GM15510 (cell line): ENCODE data around the gene PTAFR.

Source experiments
- POLR2A ChIP-seq: IDR thresholded peaks from 3 replicates; pipeline ENCODE4 v1.6.1; 2011; ENCODE audit warnings: borderline replicate concordance; ENCODE audit not compliant: insufficient read length; ENCODE audit errors: extremely low read depth

PTAFR gene

GRCh38 chr1:28141685-28142084 lies 34.8 kb downstream of the PTAFR start:
- no peak for TF ChIP-seq POLR2A

- TF ChIP-seq POLR2A, result no peak
Observed at GRCh38 chr1:28139025-28139712, 37.3 kb downstream of the PTAFR start.

GRCh38 chr1:28136922-28137613 lies 39.4 kb downstream of the PTAFR start:
- no peak for TF ChIP-seq POLR2A

DNA sequence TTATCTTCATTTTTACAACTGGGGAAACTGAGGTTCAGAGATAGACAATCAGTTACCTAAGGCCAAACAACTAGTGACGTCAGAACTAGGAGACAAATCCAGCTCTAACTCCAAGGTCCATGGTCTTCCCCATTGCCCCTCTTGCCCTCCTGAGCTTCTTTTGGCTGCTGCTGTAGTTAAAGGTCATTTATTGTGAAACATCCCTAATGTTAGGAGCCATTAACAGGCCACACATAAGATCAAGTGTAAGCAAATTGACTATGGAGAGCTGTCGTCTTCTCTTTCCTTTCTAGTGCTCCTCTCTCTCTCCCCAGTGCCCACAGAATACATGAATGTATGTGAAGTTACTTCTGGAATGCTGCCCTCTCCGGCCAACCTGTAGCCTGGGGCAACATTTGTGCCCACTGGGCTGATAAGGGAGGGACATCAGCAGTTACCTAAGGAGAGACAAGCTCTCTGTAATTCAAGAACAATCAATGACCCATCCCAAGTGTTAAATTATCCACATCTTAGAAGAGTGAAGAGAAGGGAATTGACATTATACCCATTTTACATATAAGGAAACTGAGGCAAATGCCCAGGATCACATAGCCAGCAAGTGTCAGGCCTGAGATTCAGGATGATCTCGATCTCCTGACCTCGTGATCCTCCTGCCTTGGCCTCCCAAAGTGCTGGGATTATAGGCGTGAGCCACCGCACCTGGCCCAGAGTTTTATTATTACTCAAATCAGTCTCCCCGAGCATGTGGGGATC lies 40.1 kb downstream of the PTAFR start:
- TF ChIP-seq POLR2A, result no peak

DNA sequence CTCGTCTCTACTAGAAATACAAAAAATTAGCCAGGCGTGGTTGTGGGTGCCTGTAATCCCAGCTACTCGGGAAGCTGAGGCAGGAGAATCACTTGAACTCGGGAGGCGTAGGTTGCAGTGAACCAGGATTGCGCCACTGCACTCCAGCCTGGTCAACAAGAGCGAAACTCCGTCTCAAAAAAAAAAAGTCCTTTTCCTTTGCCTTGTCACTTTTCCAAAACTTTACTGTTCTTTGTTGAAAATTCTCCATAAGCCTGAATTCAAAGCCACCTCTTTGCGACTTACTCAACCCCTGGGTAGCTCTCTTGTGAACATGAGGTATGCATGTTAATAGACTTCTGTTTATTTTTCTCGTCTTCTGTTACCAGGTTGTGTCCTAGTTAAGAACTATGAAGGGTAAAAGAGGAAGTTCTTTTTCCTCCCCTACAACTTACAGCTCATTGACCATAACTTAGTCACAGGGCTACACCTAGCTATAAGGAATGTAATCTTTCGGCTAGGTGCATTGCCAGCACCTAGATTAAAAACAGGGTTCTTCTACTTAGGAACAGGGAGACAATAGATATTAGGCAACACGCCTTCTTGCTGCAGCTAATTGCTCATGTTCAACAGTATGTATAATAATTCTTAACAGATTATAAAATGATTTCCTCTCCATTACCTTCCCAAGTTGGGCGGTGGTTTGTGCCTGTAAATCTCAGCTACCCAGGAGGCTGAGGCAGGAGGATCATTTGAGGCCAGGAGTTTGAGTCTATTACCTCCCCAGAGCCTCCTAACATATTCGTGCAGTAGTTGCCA lies 40.9 kb downstream of the PTAFR start:
- no peak for TF ChIP-seq POLR2A

DNA sequence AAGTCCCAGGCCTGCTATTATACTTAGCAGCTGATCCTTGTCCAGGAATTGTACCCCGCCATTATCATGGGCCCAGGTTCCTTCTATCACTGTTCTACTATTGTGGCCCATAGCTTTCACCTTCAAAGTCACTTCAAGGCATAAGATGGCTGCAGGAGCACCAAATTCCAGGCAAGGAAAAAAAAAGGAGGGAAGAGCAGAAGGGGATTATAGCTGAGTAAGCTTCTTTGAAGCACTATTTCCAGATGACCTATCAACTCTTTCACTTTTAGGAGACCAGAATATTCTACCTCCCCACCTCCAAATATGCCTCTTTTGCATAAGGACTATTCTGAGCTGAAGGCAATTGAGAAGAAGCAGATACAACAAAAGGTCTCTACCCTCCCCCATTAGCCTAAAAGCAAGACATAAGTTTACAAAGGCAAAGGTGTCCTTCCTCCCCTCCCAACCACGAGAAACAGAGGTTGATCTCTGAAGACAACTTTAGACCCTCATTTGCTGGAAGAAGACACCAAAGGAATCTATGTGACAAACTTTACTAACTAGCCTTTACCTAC lies 41.8 kb downstream of the PTAFR start:
- TF ChIP-seq POLR2A, result no peak

DNA sequence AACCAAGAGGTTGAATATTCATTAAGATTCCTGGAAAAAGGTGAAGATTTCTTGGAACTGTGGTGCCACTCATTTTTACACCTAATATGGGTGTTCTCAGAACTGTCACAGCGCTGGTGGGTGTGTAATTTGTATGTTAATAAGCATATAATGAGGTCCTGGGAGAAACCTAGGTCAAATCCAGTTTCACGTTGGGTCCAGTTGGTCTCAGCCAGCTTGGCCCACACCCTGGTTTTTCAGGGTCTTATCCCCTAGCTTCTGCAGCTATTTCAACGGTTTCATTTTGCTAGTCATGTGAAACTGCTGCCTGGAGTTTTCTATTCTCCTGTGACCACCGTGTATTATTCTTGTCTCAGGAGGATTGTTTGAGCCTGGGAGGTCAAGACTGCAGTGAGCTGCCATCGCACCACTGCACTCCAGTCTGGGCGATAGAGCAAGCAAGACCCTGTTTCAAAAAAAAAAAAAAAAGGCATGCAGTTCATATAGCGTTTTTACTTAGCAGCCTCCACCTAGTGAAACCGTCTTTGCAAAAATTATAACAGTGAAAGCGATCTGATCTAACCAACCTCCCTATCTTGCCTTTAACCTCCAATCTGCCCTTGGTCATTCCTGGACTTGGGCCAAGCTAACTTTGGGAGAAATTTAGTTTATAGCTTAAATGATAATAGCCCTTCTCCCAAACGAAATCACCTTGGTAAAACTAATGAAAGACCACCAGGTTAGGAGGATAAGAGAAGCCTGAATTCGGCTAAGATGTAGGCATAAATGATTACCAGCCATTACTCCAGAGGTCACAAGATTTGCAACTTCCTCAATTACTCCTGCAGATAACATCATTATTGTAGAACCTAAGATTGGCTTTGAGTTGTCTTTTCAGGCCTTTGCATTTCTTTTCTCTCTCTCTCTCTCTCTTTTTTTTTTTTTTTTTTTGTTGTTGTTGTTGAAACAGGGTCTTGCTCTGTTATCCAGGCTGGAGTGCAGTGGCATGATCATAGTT lies 44.0 kb downstream of the PTAFR start:
- no peak for TF ChIP-seq POLR2A

DNA sequence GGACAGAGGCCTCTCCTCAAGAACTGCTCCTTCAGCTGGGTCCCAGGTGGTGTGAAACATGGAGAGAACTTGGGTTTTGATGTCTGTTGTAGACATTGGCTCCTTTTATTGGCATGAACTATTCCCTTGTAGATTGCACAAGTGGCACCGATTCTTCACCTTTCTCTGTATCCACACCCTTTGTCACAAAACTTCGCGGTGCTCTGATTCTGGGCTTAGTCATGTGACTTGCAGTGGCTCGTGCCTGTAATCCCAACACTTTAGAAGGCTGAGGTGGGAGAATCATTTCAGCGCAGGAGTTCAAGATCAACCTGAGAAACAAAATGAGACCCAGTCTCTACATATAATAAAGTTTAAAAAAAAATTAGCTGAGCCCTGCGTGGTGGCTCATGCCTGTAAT lies 45.6 kb downstream of the PTAFR start:
- no peak for TF ChIP-seq POLR2A

GRCh38 chr1:28129150-28129549 lies 47.3 kb downstream of the PTAFR start:
- no peak for TF ChIP-seq POLR2A

DNA sequence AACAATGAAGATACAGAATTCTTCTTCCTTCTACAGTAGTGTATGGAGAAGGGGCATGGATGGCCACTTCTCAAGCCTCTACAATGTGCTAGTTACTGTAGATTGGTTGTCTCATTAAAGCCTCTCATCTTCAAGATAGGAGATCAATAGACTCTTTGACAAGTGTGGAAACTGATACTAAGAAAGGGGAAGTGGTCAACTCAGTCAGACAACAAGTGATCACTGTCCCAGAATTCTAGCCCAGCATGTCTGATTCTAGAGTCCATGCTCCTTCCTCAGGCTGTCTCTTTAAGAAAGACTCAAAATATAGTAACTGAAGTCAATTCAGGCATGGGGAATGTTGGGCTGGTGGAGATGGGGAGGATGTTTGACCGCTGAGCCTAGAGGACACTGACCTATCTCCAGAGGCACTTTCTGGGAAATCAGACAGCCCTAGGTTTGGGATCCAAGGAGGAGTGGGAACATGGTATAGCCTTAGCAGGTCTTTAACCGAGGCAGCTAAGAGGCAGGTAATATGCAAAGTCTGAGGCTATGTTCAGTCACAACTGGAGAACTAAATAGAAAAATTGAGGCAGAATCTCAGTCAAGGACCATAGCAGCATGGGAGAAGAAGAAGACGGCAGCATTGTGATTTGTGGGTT lies 48.8 kb downstream of the PTAFR start:
- no peak for TF ChIP-seq POLR2A

DNA sequence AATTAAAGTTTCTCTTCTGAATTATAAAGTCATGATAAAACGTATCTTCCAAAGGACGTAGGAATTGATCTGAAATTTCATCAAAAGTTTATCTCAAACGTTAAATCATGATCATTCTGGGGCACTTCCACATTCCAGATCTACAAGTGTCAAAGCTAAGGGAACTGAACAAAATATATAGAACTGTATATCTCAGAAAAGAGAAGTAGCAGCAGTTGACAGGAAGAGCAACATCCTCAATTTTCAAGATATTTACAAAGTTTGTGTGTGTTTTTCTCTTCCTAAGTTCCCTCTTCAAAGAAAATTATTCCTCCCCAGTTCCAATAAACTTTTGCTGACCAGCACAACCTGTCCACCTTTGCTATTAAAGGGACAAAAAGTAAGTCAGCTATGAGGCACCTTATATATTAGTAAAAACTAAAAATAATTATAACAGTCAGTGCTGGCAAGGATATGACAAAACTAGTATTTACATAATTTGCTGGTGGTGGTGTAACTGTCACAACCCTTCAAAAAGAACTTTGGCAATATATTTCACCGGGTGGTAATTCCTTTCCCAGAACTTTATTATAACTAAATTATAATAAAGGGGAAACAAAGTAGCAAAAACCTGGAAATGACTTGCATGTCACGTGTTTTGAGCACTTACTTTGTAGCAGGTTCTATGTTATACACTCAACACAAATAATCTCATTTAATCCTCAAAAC lies 49.6 kb downstream of the PTAFR start:
- no peak for TF ChIP-seq POLR2A

DNA sequence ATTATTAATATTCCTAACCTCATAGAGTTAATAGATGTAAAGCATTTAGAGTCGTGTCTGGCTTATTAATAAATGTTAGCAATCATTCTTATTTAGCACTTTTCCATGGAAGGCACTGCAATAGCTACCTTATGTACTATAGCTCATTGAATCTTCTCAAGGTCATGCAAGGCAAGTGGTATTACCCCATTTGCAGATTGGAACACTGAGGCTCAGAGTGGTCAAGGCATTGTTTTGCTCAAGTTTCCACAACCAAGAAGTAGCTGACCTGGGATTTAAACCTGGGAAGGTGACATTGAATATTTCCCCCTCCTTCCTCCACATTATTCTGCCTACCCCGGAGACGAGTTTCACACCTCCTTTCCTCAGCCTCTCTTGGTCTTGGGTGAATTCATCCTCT lies 50.3 kb downstream of the PTAFR start:
- no peak for TF ChIP-seq POLR2A
